H1 (cell line): ENCODE measurements around the gene GPR162. TPM values are rescaled to one million over a fixed set of nuclear protein-coding genes. Genes with fewer than 3 reads are reported as not detected.

ENCODE experiments used
- CTCF ChIA-PET: fragments of 300-600 bp; sonication (Branson Sonifier 250); formaldehyde crosslinking; loops from one replicate; lab custom pipeline; 2021; ENCODE audit not compliant: partially characterized antibody; lab: Charles Lee
- POLR2A ChIA-PET: fragments of 300-600 bp; sonication (Branson Sonifier 250); formaldehyde crosslinking; loops from one replicate; lab custom pipeline; 2021; ENCODE audit warnings: inconsistent platforms; ENCODE audit not compliant: partially characterized antibody; lab: Charles Lee
- DNase-seq, 2 experiments: peaks; one replicate each; pipeline versions ENCODE4 v3.0.0 to v3.0.0-alpha.2; 2010 to 2022; ENCODE audit warnings: low spot score in 2 of 2, low read depth in 1 of 2, mixed read lengths in 1 of 2
- FAIRE-seq: peaks from 2 replicates; lab custom pipeline; 2011; peaks lifted over from hg19 to GRCh38; lab: Jason Lieb, UNC
- H2AFZ ChIP-seq: 2 replicates; pipeline ENCODE4 v1.8.1; 2012; ENCODE audit warnings: low read length, inconsistent platforms
- H2AK5ac ChIP-seq: 2 replicates; pipeline ENCODE4 v1.6.1; 2013; ENCODE audit warnings: low read depth, low read length
- H2BK120ac ChIP-seq: replicated peaks from 2 replicates; pipeline ENCODE3; 2013; ENCODE audit warnings: low read depth, low read length, inconsistent platforms
- H2BK12ac ChIP-seq: 2 replicates; pipeline ENCODE4 v1.6.1; 2013; ENCODE audit warnings: low read depth, low read length
- H2BK15ac ChIP-seq: 2 replicates; pipeline ENCODE4 v1.6.1; 2013; ENCODE audit warnings: low read length
- H2BK20ac ChIP-seq: 2 replicates; pipeline ENCODE4 v1.6.1; 2013; ENCODE audit warnings: low read length
- H2BK5ac ChIP-seq: 2 replicates; pipeline ENCODE4 v1.6.1; 2013; ENCODE audit warnings: low read depth, low read length
- H3K14ac ChIP-seq: 2 replicates; pipeline ENCODE4 v1.6.1; 2013; ENCODE audit warnings: inconsistent platforms; ENCODE audit not compliant: insufficient read length
- H3K18ac ChIP-seq: 2 replicates; pipeline ENCODE4 v1.6.1; 2013; ENCODE audit warnings: low read length; ENCODE audit errors: extremely low read depth
- H3K23ac ChIP-seq: 2 replicates; pipeline ENCODE4 v1.6.1; 2013; ENCODE audit warnings: inconsistent platforms; ENCODE audit not compliant: insufficient read length
- H3K23me2 ChIP-seq: 2 replicates; pipeline ENCODE4 v1.6.1; 2013; ENCODE audit warnings: low read depth, low read length
- H3K27ac ChIP-seq: 2 replicates; pipeline ENCODE4 v1.6.1; 2011; ENCODE audit warnings: low read depth, low read length, inconsistent platforms
- H3K27me3 ChIP-seq, 4 experiments: replicated peaks in 1 of 4; 1 replicate in 1 of 4; 2 replicates in 3 of 4; pipeline versions ENCODE4 v1.6.1 to v1.8.1; 2011 to 2013; ENCODE audit warnings: low read length in 3 of 4, mild to moderate bottlenecking in 3 of 4, inconsistent platforms in 2 of 4, mixed read lengths in 2 of 4, moderate library complexity in 1 of 4; ENCODE audit not compliant: control insufficient read depth in 3 of 4, insufficient read depth in 3 of 4; ENCODE audit errors: extremely low read depth in 1 of 4
- H3K36me3 ChIP-seq, 4 experiments: 2 replicates each; pipeline versions ENCODE4 v1.6.1 to v1.8.1; 2011 to 2013; ENCODE audit warnings: mild to moderate bottlenecking in 4 of 4, low read length in 3 of 4, moderate library complexity in 2 of 4, control low read depth in 1 of 4, inconsistent platforms in 1 of 4; ENCODE audit not compliant: insufficient read depth in 4 of 4, control insufficient read depth in 2 of 4
- H3K4ac ChIP-seq: replicated peaks from 2 replicates; pipeline ENCODE3; 2013; ENCODE audit warnings: low read length, low read depth, mixed read lengths, inconsistent platforms; ENCODE audit not compliant: insufficient read length
- H3K4me1 ChIP-seq, 4 experiments: replicated peaks in 1 of 4; 1 replicate in 1 of 4; 2 replicates in 3 of 4; pipeline versions ENCODE4 v1.6.1 to v1.8.1; 2011 to 2013; ENCODE audit warnings: low read length in 3 of 4, inconsistent platforms in 2 of 4, mixed read lengths in 1 of 4; ENCODE audit not compliant: insufficient read depth in 4 of 4, control insufficient read depth in 3 of 4
- H3K4me2 ChIP-seq, 2 experiments: 2 replicates each; pipeline versions ENCODE4 v1.6.1 to v1.8.1; 2011 to 2013; ENCODE audit warnings: low read depth in 2 of 2, low read length in 2 of 2, control low read depth in 1 of 2, inconsistent platforms in 1 of 2, mild to moderate bottlenecking in 1 of 2; ENCODE audit not compliant: insufficient read depth in 1 of 2
- H3K4me3 ChIP-seq, 4 experiments: fragments of 200-600, 300-600 bp in 1 of 4; sonication (generic), shearing (Covaris generic), sonication (Bioruptor Twin) in 1 of 4; 2 replicates each; pipeline versions ENCODE4 v1.5.1 to v1.8.1; 2011 to 2016; ENCODE audit warnings: low read length in 4 of 4, low read depth in 3 of 4, control low read depth in 2 of 4, inconsistent platforms in 2 of 4, mild to moderate bottlenecking in 2 of 4, mixed read lengths in 1 of 4, moderate library complexity in 1 of 4; ENCODE audit not compliant: insufficient read depth in 2 of 4; ENCODE audit errors: extremely low read depth in 1 of 4
- H3K56ac ChIP-seq: replicated peaks from 2 replicates; pipeline ENCODE3; 2013; ENCODE audit warnings: low read depth, mild to moderate bottlenecking, mixed read lengths, low read length, inconsistent platforms; ENCODE audit not compliant: insufficient read length
- H3K79me1 ChIP-seq: 2 replicates; pipeline ENCODE4 v1.6.1; 2013; ENCODE audit warnings: low read depth, low read length, control low read depth
- H3K79me2 ChIP-seq, 2 experiments: 2 replicates each; pipeline versions ENCODE4 v1.6.1 to v1.8.1; 2012 to 2013; ENCODE audit warnings: low read length in 2 of 2, mild to moderate bottlenecking in 2 of 2, inconsistent platforms in 1 of 2; ENCODE audit not compliant: insufficient read depth in 2 of 2, control insufficient read depth in 1 of 2
- H3K9ac ChIP-seq, 4 experiments: replicated peaks in 1 of 4; 1 replicate in 1 of 4; 2 replicates in 3 of 4; pipeline versions ENCODE4 v1.6.1 to v1.8.1; 2011 to 2013; ENCODE audit warnings: low read depth in 3 of 4, low read length in 3 of 4, control low read depth in 2 of 4, mild to moderate bottlenecking in 2 of 4, moderate library complexity in 2 of 4, inconsistent platforms in 1 of 4; ENCODE audit errors: extremely low read depth in 1 of 4
- H3K9me3 ChIP-seq, 2 experiments: 2 replicates each; pipeline versions ENCODE4 v1.6.1 to v1.8.1; 2012 to 2013; ENCODE audit warnings: mild to moderate bottlenecking in 2 of 2, moderate library complexity in 2 of 2, control low read depth in 1 of 2, inconsistent platforms in 1 of 2, low read depth in 1 of 2, low read length in 1 of 2, mixed read lengths in 1 of 2; ENCODE audit not compliant: insufficient read depth in 2 of 2
- H4K20me1 ChIP-seq, 2 experiments: replicated peaks in 1 of 2; 2 replicates each; pipeline versions ENCODE3 to v1.8.1; 2011 to 2013; ENCODE audit warnings: inconsistent platforms in 2 of 2, low read length in 2 of 2, mild to moderate bottlenecking in 1 of 2; ENCODE audit not compliant: insufficient read depth in 2 of 2, control insufficient read depth in 1 of 2
- H4K5ac ChIP-seq: 2 replicates; pipeline ENCODE4 v1.6.1; 2013; ENCODE audit warnings: low read length, low read depth, mixed read lengths, inconsistent platforms; ENCODE audit not compliant: insufficient read length
- H4K8ac ChIP-seq: 2 replicates; pipeline ENCODE4 v1.8.0; 2013; ENCODE audit warnings: mild to moderate bottlenecking, moderate library complexity, low read length, inconsistent platforms; ENCODE audit not compliant: insufficient read depth; ENCODE audit errors: extremely low read depth
- H4K91ac ChIP-seq: replicated peaks from 2 replicates; pipeline ENCODE3; 2013; ENCODE audit warnings: low read length, mixed read lengths, inconsistent platforms; ENCODE audit not compliant: insufficient read length
- BACH1 ChIP-seq: IDR thresholded peaks from 2 replicates; pipeline ENCODE4 v1.6.1; 2012; ENCODE audit warnings: low read length, improper control_type of control experiment
- BRCA1 ChIP-seq: IDR thresholded peaks from 2 replicates; pipeline ENCODE4 v1.6.1; 2012; ENCODE audit warnings: low read depth, low read length, improper control_type of control experiment
- KDM4A ChIP-seq: IDR thresholded peaks from one replicate; pipeline ENCODE4 v1.7.1; 2012; ENCODE audit warnings: low read depth, mild to moderate bottlenecking, moderate library complexity, low read length, inconsistent platforms; ENCODE audit not compliant: severe bottlenecking
- NRF1 ChIP-seq: IDR thresholded peaks from 2 replicates; pipeline ENCODE4 v1.6.1; 2011; ENCODE audit warnings: mild to moderate bottlenecking, low read depth, low read length, improper control_type of control experiment
- PHF8 ChIP-seq: fragments of 200-600 bp; sonication (generic); conservative IDR thresholded peaks from 2 replicates; pipeline ENCODE4 v1.7.1; 2012; ENCODE audit warnings: low read depth, mild to moderate bottlenecking, inconsistent platforms, low read length, moderate library complexity
- RAD21 ChIP-seq, 2 experiments: IDR thresholded peaks in 1 of 2; conservative IDR thresholded peaks in 1 of 2; 2 replicates each; pipeline ENCODE4 v1.6.1; 2011; ENCODE audit warnings: low read depth in 2 of 2, low read length in 2 of 2, improper control_type of control experiment in 1 of 2, inconsistent platforms in 1 of 2, mild to moderate bottlenecking in 1 of 2, moderate library complexity in 1 of 2
- RXRA ChIP-seq: IDR thresholded peaks from 2 replicates; pipeline ENCODE4 v1.6.1; 2011; ENCODE audit warnings: low read depth, mild to moderate bottlenecking, low read length, moderate library complexity; ENCODE audit not compliant: insufficient read depth
- SIRT6 ChIP-seq: IDR thresholded peaks from one replicate; pipeline ENCODE4 v1.7.1; 2012; ENCODE audit warnings: low read length, inconsistent platforms
- SUZ12 ChIP-seq: fragments of 200-600 bp; sonication (generic); IDR thresholded peaks from 2 replicates; pipeline ENCODE4 v1.6.1; 2012; ENCODE audit warnings: mild to moderate bottlenecking, inconsistent platforms, low read length, moderate library complexity, mixed read lengths
- TEAD4 ChIP-seq: IDR thresholded peaks from 2 replicates; pipeline ENCODE4 v1.6.1; 2012; ENCODE audit warnings: low read depth, low read length, inconsistent platforms, mixed read lengths
- WGBS, 2 experiments: shearing (Covaris generic) in 1 of 2; methylation state at CpG; one replicate each; pipeline versions ENCODE4 v1.1.6 to v1.1.7; 2013 to 2015; ENCODE audit warnings: low lambda C conversion rate in 2 of 2, mixed read lengths in 2 of 2, inconsistent platforms in 1 of 2, low coverage in 1 of 2, missing lambda C conversion rate in 1 of 2; ENCODE audit not compliant: insufficient replicate concordance in 2 of 2, insufficient coverage in 1 of 2, insufficient read length in 1 of 2; ENCODE audit errors: extremely low coverage in 1 of 2, missing lambda C conversion rate in 1 of 2; 5-methylcytosine and 5-hydroxymethylcytosine counted together
- polyA plus RNA-seq, 7 experiments: library from polyadenylated mRNA; depleted of rRNA in 3 of 7; stranded (reverse) in 5 of 7; unstranded in 2 of 7; fragments of >200 nt in 5 of 7; fragments of 200-250 nt in 2 of 7; gene quantifications; 1 replicate in 5 of 7; 2 replicates in 1 of 7; 4 replicates in 1 of 7; pipeline versions ENCODE4 v1.2.1 to v1.2.3, GENCODE V29; 2011 to 2013; ENCODE audit warnings: missing spikeins in 2 of 7, mixed read lengths in 2 of 7
- total RNA-seq: library from RNA; stranded (reverse); fragmentation: NEBNext Ultra II Directional; extraction: Animal tissue kit (Norgen Biotek cat#: 25700); gene quantifications from 2 replicates; pipeline ENCODE4 v1.2.1, GENCODE V29; 2021

The GPR162 gene
- total and polyA plus RNA-seq, 2 of the 8 experiments (the other 6 are each of a cell fraction or from before 2014, with no cell fraction given), result 7.3 to 8.8 TPM

DNA sequence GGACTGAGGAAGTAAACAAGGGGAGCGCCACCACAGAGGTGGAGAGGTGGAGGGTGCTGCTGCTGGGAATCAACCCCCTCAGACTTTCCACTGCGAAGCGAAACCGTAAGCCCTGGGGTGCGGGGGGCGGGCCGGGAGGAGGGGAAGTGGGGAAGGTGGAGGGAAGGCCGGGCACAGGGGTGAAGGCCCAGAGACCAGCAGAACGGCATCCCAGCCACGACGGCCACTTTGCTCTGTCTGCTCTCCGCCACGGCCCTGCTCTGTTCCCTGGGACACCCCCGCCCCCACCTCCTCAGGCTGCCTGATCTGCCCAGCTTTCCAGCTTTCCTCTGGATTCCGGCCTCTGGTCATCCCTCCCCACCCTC, 49.3 kb upstream of the GPR162 start, which contains the start of gene LAG3:
TSS of gene LAG3 (plus strand) at position 190 of the 365 bp plus-strand sequence. CDS start 333 bp downstream, outside the sequence.
- Histone ChIP-seq H3K56ac (no peak within 1 kb of the TSS), H2AK5ac (no peak within 1 kb of the TSS; the same call in 1 of the 2 replicates), H4K20me1 (peaks cover 6 to 19% of the 10 kb centered on the region in 2 experiments), H4K5ac (no peak within 1 kb of the TSS), H3K36me3 (peaks cover 0 to 23% (median 5%) of the 10 kb centered on the region in 4 experiments; a peak in 6 of 8 replicates), H3K23ac (peak within 1 kb of the TSS; percentile 85), H3K4ac (no peak within 1 kb of the TSS), H2AFZ (no peak within 1 kb of the TSS), H2BK15ac (peak within 1 kb of the TSS; percentile 99; the same call in 1 of the 2 replicates), H3K18ac (peak within 1 kb of the TSS; percentile 26), H4K8ac (peak within 1 kb of the TSS; percentile 28; the same call in 1 of the 2 replicates), H3K79me1 (0 out of 2 replicates have a peak, but pooled peaks cover 2% of the 10 kb centered on the region), H2BK120ac (no peak within 1 kb of the TSS), H3K79me2 (peaks cover 4 to 22% of the 10 kb centered on the region in 2 experiments; a peak in 2 of 4 replicates), H3K4me2 (peak within 1 kb of the TSS; percentile 83 to 85), H3K27me3 (peaks cover 0 to 29% (median 22%) of the 10 kb centered on the region in 4 experiments; a peak in 5 of 7 replicates), H2BK5ac (no peak within 1 kb of the TSS), H3K4me3 (peak within 1 kb of the TSS; percentile 5 to 60 (median 31)), H3K4me1 (peaks cover 4 to 36% (median 25%) of the 10 kb centered on the region in 4 experiments), H3K14ac (no peak within 1 kb of the TSS), H3K9me3 (no peaks in the 10 kb centered on the region), H3K27ac (no peak within 1 kb of the TSS), H2BK20ac (0 out of 2 replicates have a peak within 1 kb of the TSS, but pooled peaks have one; percentile 48), H4K91ac (peak within 1 kb of the TSS; percentile 79), H3K23me2 (peaks cover 13% of the 10 kb centered on the region), H2BK12ac (peak within 1 kb of the TSS; percentile 87; the same call in 1 of the 2 replicates), H3K9ac (peak within 1 kb of the TSS in 2 of 4 experiments; percentile 26 to 54; a peak in 1 of 7 replicates)
- DNase-seq, result no peak
- CTCF ChIA-PET, result interaction anchor here (0.5 to 29.6 kb wide), 7 partner anchors 9 to 57 kb away, joined by 3 to 532 read pairs (median 4); partner anchors contain the start of genes GNB3, GPR162, MLF2 and P3H3
- no peak for TF ChIP-seq NRF1
- no peak for TF ChIP-seq RAD21 (IDR thresholded peaks at IDR 0.05 in 1 of 2, conservative IDR thresholded peaks at IDR 0.05 in 1 of 2; ENCODE audit: low read depth in 2 of 2, low read length in 2 of 2)
- TF ChIP-seq KDM4A, result no peak
- TF ChIP-seq RXRA, result no peak
- TF ChIP-seq TEAD4, result no peak
- no peak for TF ChIP-seq BACH1
- TF ChIP-seq SUZ12, result no peak
- no peak for TF ChIP-seq BRCA1
- no peak for TF ChIP-seq SIRT6
- TF ChIP-seq PHF8, result no peak
- POLR2A ChIA-PET, result interaction anchor here (0.6 to 11.6 kb wide), 10 partner anchors 9 to 171 kb away, joined by 3 to 151 read pairs (median 5); partner anchors contain the start of genes C12orf57, GPR162, MLF2 and RNU7-1
- no peak for FAIRE-seq
- WGBS, 2 experiments, result no CpG with 5 or more reads among the region's 15 CpGs
